Gastroesophageal sphincter (tissue), 4 donors: ENCODE results near the gene YLPM1. TPM values are rescaled to one million over a fixed set of nuclear protein-coding genes. Genes with fewer than 3 reads are reported as not detected.
A peak's percentile ranks its signal among the peaks of the same experiment; 100 is the strongest.

Source experiments
- ATAC-seq: fragments of 150-250 bp; one replicate; pipeline ENCODE4 v1.9.1; 2016; ENCODE audit warnings: mild to moderate bottlenecking, moderate library complexity
- H3K27ac ChIP-seq, 4 donors: fragments of 200-600 bp; sonication (generic) in 3 of 4; 1 replicate in 3 of 4; 2 replicates in 1 of 4; pipeline ENCODE4 v1.5.1; 2016 to 2019
- H3K27me3 ChIP-seq: fragments of 200-600 bp; sonication (generic); one replicate; pipeline ENCODE4 v1.5.1; 2019
- H3K36me3 ChIP-seq, 2 donors: fragments of 200-600 bp; sonication (generic); one replicate each; pipeline ENCODE4 v1.5.1; 2019; ENCODE audit warnings: control low read depth in 1 of 2
- H3K4me1 ChIP-seq, 3 donors: fragments of 200-600 bp; sonication (generic); 1 replicate in 2 of 3; 2 replicates in 1 of 3; pipeline ENCODE4 v1.5.1; 2016 to 2019; ENCODE audit warnings: control low read depth in 2 of 3
- H3K4me3 ChIP-seq, 2 donors: fragments of 200-600 bp; sonication (generic); one replicate each; pipeline ENCODE4 v1.5.1; 2019; ENCODE audit warnings: mild to moderate bottlenecking in 1 of 2, moderate library complexity in 1 of 2
- H3K9me3 ChIP-seq, 3 donors: fragments of 200-600 bp; sonication (generic); one replicate each; pipeline ENCODE4 v1.5.1; 2017 to 2019; ENCODE audit warnings: control low read depth in 2 of 3
- EP300 ChIP-seq: sonication (generic); formaldehyde crosslinking; IDR thresholded peaks from one replicate; pipeline ENCODE4 v1.6.1; 2017; ENCODE audit warnings: antibody characterized with exemption, mild to moderate bottlenecking
- POLR2A ChIP-seq, 2 donors: fragments of 450-650 bp; IDR thresholded peaks; one replicate each; pipeline ENCODE4 v1.6.1; 2017; ENCODE audit warnings: antibody characterized with exemption in 2 of 2, mild to moderate bottlenecking in 2 of 2, moderate library complexity in 1 of 2
- POLR2AphosphoS5 ChIP-seq: sonication (generic); formaldehyde crosslinking; IDR thresholded peaks from one replicate; pipeline ENCODE4 v1.6.1; 2017; ENCODE audit warnings: antibody characterized with exemption
- WGBS, 2 donors: methylation state at CpG; one replicate each; pipeline ENCODE4 v1.1.5; 2018; ENCODE audit warnings: low coverage in 1 of 2; 5-methylcytosine and 5-hydroxymethylcytosine counted together
- total RNA-seq, 4 donors: library from RNA; depleted of rRNA; stranded (reverse); fragments of >200 nt; gene quantifications; one replicate each; pipeline ENCODE4 v1.1.0, GENCODE V29; 2016
- TF ChIP-seq, protein P1 (sequence below), 4 experiments: fragments of 200-600 bp in 2 of 4; fragments of 450-650 bp in 2 of 4; sonication (generic) in 1 of 4; IDR thresholded peaks; one replicate each; pipeline ENCODE4 v1.5.1; 2017 to 2019; ENCODE audit warnings: antibody characterized with exemption in 4 of 4, mild to moderate bottlenecking in 2 of 4, moderate library complexity in 2 of 4

Gene YLPM1, protein sequence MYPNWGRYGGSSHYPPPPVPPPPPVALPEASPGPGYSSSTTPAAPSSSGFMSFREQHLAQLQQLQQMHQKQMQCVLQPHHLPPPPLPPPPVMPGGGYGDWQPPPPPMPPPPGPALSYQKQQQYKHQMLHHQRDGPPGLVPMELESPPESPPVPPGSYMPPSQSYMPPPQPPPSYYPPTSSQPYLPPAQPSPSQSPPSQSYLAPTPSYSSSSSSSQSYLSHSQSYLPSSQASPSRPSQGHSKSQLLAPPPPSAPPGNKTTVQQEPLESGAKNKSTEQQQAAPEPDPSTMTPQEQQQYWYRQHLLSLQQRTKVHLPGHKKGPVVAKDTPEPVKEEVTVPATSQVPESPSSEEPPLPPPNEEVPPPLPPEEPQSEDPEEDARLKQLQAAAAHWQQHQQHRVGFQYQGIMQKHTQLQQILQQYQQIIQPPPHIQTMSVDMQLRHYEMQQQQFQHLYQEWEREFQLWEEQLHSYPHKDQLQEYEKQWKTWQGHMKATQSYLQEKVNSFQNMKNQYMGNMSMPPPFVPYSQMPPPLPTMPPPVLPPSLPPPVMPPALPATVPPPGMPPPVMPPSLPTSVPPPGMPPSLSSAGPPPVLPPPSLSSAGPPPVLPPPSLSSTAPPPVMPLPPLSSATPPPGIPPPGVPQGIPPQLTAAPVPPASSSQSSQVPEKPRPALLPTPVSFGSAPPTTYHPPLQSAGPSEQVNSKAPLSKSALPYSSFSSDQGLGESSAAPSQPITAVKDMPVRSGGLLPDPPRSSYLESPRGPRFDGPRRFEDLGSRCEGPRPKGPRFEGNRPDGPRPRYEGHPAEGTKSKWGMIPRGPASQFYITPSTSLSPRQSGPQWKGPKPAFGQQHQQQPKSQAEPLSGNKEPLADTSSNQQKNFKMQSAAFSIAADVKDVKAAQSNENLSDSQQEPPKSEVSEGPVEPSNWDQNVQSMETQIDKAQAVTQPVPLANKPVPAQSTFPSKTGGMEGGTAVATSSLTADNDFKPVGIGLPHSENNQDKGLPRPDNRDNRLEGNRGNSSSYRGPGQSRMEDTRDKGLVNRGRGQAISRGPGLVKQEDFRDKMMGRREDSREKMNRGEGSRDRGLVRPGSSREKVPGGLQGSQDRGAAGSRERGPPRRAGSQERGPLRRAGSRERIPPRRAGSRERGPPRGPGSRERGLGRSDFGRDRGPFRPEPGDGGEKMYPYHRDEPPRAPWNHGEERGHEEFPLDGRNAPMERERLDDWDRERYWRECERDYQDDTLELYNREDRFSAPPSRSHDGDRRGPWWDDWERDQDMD (N-terminal part only)
- total RNA-seq = 10 to 100 TPM; 23.3 to 54.8 (median 44.7) TPM

DNA sequence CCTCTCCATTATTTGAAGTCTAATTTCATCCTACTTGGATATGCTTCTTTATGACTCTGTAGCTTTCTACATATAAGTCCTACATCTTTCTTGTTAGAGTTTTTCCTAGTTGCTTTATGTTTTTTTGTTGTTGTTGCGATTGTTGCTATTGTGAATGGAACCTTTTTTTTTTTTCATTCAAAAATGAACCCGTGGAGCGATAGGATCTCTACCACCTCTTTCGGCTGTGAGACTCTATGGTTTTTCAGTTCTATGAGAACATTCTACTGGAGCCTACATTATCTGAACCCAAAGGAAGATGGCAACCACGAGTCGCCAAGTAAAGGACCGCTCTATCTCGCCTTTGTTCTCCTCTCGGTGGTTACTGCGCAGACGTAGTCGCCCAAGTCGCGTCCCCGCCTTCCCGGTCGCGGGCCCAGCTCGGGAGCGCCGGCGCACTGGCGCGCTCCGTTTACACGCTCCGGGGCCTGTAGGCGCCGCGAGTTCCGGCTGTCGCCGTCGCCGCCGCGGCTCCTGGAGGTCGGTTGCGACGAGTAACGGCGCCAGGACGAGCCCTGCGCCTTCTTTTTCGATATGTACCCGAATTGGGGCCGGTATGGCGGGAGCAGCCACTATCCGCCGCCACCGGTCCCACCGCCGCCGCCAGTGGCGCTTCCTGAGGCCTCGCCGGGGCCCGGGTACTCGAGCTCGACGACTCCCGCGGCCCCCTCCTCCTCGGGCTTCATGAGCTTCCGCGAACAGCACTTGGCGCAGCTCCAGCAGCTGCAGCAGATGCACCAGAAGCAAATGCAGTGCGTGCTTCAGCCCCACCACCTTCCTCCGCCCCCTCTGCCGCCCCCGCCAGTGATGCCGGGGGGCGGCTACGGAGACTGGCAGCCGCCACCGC is at the start of gene YLPM1:
Gene YLPM1 (plus strand): TSS at position 400 of the 886 bp plus-strand sequence. CDS start 174 bp downstream, at position 574.
- WGBS, 2 donors = 0% methylated on average over 3 to 4 of the region's 76 CpGs
- peak; percentile 99 for ATAC-seq

DNA sequence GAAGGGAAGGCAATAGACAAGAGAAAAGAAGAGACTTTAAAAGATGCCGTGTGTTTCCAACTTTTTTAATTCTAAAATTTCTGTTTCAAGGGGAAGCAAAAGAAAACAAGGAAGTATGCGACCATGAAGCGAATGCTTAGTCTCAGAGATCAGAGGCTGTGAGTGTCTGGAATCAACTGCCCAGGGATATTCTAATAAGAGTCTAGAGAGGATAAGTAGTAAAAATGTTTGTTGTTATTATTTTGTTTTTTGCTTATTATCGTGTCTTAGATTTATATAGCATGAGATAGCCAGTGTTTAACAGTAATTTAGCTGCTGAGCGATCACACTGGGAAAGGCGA is 49.8 kb upstream of the YLPM1 start:
- TF ChIP-seq POLR2A (IDR thresholded peaks at IDR 0.05) (no peak), EP300 (no peak), POLR2AphosphoS5 (no peak)
- TF ChIP-seq, protein P1, sequence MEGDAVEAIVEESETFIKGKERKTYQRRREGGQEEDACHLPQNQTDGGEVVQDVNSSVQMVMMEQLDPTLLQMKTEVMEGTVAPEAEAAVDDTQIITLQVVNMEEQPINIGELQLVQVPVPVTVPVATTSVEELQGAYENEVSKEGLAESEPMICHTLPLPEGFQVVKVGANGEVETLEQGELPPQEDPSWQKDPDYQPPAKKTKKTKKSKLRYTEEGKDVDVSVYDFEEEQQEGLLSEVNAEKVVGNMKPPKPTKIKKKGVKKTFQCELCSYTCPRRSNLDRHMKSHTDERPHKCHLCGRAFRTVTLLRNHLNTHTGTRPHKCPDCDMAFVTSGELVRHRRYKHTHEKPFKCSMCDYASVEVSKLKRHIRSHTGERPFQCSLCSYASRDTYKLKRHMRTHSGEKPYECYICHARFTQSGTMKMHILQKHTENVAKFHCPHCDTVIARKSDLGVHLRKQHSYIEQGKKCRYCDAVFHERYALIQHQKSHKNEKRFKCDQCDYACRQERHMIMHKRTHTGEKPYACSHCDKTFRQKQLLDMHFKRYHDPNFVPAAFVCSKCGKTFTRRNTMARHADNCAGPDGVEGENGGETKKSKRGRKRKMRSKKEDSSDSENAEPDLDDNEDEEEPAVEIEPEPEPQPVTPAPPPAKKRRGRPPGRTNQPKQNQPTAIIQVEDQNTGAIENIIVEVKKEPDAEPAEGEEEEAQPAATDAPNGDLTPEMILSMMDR (IDR thresholded peaks at IDR 0.05) = no peak
- 9 to 16% methylated on average over 6 of the region's 6 CpGs for WGBS, 2 donors
- Histone ChIP-seq H3K9me3 (no peaks in the 10 kb centered on the region), H3K27me3 (no peaks in the 10 kb centered on the region), H3K36me3 (peaks cover 0 to 37% of the 10 kb centered on the region in 2 donors), H3K4me3 (peak overlapping the region; percentile 67 to 81), H3K4me1 (peaks cover 0 to 42% (median 10%) of the 10 kb centered on the region in 3 donors), H3K27ac (peak overlapping the region; percentile 63 to 87 (median 86))
- ATAC-seq = no peak

More for the DNA sequence above, at the start of gene YLPM1:
- Histone ChIP-seq H3K27ac (peak within 1 kb of the TSS; percentile 54 to 97 (median 86)), H3K4me1 (peaks cover 0 to 49% (median 4%) of the 10 kb centered on the region in 3 donors), H3K9me3 (no peaks in the 10 kb centered on the region), H3K27me3 (no peaks in the 10 kb centered on the region), H3K4me3 (peak within 1 kb of the TSS; percentile 74 to 86), H3K36me3 (no peaks in the 10 kb centered on the region)
- TF ChIP-seq, protein P1 (IDR thresholded peaks at IDR 0.05) = peak in 3 of 4 experiments; percentile 17 to 73 (median 40)
- TF ChIP-seq EP300 (no peak), POLR2A (IDR thresholded peaks at IDR 0.05) (peak; percentile 87 to 88), POLR2AphosphoS5 (peak; percentile 88)

DNA sequence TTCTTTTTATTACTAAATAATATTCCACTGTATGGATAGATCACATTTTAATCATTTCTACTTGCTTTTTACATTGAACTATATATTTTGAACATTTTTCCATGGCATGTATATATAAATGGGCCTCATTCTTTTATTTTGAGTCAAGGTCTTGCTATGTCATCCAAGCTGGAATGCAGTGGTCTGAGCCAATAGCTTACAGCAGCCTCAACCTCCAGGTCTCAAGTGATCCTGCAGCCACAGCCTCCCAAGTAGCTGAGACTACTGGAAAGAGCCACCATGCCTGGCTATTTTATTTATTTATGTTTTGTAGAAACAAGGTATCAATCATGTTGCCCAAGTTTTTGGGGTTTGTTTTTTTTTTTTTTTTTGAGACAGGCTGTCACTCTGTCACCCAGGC is 42.6 kb upstream of the YLPM1 start:
- no peak for ATAC-seq
- H3K9me3 ChIP-seq = no peaks in the 10 kb centered on the region
- no peaks in the 10 kb centered on the region for H3K27me3 ChIP-seq
- no peaks in the 10 kb centered on the region for H3K4me1 ChIP-seq
- H3K36me3 ChIP-seq = peaks cover 0 to 97% of the 10 kb centered on the region in 2 donors
- H3K27ac ChIP-seq = no peak overlapping the region
- H3K4me3 ChIP-seq = no peak overlapping the region
- TF ChIP-seq POLR2AphosphoS5 = no peak
- TF ChIP-seq POLR2A (IDR thresholded peaks at IDR 0.05) = no peak
- TF ChIP-seq, protein P1 (IDR thresholded peaks at IDR 0.05) = no peak
- no peak for TF ChIP-seq EP300

DNA sequence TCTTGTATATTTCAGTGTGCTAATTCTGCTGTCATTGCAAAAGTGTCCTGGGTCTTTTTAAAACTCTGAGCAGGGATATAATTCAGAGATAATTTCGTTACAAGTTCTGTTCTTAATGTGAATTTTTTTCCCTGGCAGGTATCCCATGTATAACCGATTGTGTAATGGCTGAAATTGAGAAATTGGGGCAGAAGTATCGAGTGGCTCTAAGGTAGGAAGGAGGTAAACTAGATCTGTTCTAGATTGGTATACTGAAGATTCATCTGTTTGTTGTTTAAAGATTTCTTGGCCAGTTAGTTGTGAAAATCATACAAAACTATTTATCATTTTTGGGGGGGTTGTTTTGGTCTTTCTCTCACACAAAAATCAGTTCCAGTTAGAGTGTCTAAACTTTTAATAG is 40.0 kb upstream of the YLPM1 start:
- H3K4me1 ChIP-seq = no peaks in the 10 kb centered on the region
- WGBS, 2 donors = 85 to 94% methylated on average over 3 of the region's 3 CpGs
- no peaks in the 10 kb centered on the region for H3K27me3 ChIP-seq
- TF ChIP-seq POLR2AphosphoS5 (no peak), POLR2A (IDR thresholded peaks at IDR 0.05) (no peak), EP300 (no peak)
- TF ChIP-seq, protein P1 (IDR thresholded peaks at IDR 0.05) = no peak
- H3K27ac ChIP-seq = no peak overlapping the region
- no peak overlapping the region for H3K4me3 ChIP-seq
- ATAC-seq = no peak
- H3K36me3 ChIP-seq = peaks cover 0 to 79% of the 10 kb centered on the region in 2 donors
- no peaks in the 10 kb centered on the region for H3K9me3 ChIP-seq
